Measurements from ENCODE around the gene TESPA1. TPM values are rescaled to one million over a fixed set of nuclear protein-coding genes. Genes with fewer than 3 reads are reported as not detected.

Gene TESPA1
- total and polyA plus RNA-seq, 2 experiments from 2014 or later = 0.34 TPM; not detected in 1

DNA sequence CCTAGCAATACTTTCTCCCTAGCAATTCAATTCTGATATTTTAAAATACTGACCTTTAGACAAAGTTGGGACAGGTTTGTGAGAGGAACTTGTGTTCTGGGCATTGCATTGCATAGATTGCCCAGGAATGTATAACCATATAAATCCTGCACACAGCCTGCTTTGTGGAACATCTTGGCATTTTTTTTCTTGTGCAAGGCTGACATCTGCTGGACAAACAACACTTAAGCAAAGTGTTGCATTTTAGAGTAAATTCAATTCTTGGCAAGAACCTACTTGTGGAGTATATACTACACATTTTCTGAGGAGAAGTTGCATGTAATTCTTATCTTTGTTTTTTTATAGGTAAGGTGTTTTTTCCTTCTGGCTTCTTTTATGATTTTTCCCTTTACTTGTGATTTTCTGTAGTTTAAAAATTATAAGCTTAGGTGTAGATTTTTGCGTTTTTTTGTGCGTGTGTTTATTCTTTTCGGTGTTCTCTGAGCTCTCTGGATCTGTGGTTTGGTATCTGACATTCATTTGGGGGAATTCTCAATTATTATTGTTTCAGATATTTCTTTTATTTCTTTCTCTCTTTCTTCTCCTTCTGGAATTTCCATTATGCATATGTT is 26.4 kb downstream of the TESPA1 start:
- no peak overlapping the region for H3K4me3 ChIP-seq
- Mint-ChIP-seq H3K4me3 (no peak overlapping the region), H3K4me1 (peaks cover 16% of the 10 kb centered on the region; the same call in 2 of the 3 replicates), H3K27ac (no peak overlapping the region), H3K36me3 (ENCODE audit: low read depth) (no peaks in the 10 kb centered on the region), H3K27me3 (ENCODE audit: insufficient read depth, low read depth, poor library complexity) (peaks cover 1% of the 10 kb centered on the region), H3K9me3 (no peaks in the 10 kb centered on the region)
- H3K79me2 ChIP-seq (replicated peaks; ENCODE audit: insufficient read depth) = no peaks in the 10 kb centered on the region
- TF ChIP-seq, protein P1, sequence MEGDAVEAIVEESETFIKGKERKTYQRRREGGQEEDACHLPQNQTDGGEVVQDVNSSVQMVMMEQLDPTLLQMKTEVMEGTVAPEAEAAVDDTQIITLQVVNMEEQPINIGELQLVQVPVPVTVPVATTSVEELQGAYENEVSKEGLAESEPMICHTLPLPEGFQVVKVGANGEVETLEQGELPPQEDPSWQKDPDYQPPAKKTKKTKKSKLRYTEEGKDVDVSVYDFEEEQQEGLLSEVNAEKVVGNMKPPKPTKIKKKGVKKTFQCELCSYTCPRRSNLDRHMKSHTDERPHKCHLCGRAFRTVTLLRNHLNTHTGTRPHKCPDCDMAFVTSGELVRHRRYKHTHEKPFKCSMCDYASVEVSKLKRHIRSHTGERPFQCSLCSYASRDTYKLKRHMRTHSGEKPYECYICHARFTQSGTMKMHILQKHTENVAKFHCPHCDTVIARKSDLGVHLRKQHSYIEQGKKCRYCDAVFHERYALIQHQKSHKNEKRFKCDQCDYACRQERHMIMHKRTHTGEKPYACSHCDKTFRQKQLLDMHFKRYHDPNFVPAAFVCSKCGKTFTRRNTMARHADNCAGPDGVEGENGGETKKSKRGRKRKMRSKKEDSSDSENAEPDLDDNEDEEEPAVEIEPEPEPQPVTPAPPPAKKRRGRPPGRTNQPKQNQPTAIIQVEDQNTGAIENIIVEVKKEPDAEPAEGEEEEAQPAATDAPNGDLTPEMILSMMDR (conservative IDR thresholded peaks at IDR 0.05; ENCODE audit: low read depth in 2 of 2) = peak; percentile 82 to 84
- TF ChIP-seq POLR2AphosphoS5 (IDR thresholded peaks at IDR 0.05; ENCODE audit: low read depth) = no peak
- TF ChIP-seq ZNF331 (CRISPR knock-in tag; IDR thresholded peaks at IDR 0.05; ENCODE audit: low read depth) = no peak
- no peak overlapping the region for H3K4me2 ChIP-seq
- no peak overlapping the region for H3K27ac ChIP-seq (ENCODE audit: low read depth)
- H3K4me1 ChIP-seq (ENCODE audit: insufficient read depth) = no peaks in the 10 kb centered on the region; the same call in 1 of the 2 replicates
- ATAC-seq (peak; percentile 62; the same call in 2 of the 3 replicates), DNase-seq (ENCODE audit: low spot score) (peak; percentile 75)
- H3F3A ChIP-seq (replicated peaks; ENCODE audit: low read depth) = no peaks in the 10 kb centered on the region
- no peaks in the 10 kb centered on the region for H3K27me3 ChIP-seq (ENCODE audit: insufficient read depth)
- no peaks in the 10 kb centered on the region for H4K20me1 ChIP-seq (replicated peaks; ENCODE audit: insufficient read depth)
- H3K36me3 ChIP-seq (ENCODE audit: insufficient read depth) = no peaks in the 10 kb centered on the region
- peaks cover 8% of the 10 kb centered on the region; the same call in 1 of the 2 replicates for H3K9me2 ChIP-seq (ENCODE audit: insufficient read depth)
- no peak overlapping the region for H2AFZ ChIP-seq

DNA sequence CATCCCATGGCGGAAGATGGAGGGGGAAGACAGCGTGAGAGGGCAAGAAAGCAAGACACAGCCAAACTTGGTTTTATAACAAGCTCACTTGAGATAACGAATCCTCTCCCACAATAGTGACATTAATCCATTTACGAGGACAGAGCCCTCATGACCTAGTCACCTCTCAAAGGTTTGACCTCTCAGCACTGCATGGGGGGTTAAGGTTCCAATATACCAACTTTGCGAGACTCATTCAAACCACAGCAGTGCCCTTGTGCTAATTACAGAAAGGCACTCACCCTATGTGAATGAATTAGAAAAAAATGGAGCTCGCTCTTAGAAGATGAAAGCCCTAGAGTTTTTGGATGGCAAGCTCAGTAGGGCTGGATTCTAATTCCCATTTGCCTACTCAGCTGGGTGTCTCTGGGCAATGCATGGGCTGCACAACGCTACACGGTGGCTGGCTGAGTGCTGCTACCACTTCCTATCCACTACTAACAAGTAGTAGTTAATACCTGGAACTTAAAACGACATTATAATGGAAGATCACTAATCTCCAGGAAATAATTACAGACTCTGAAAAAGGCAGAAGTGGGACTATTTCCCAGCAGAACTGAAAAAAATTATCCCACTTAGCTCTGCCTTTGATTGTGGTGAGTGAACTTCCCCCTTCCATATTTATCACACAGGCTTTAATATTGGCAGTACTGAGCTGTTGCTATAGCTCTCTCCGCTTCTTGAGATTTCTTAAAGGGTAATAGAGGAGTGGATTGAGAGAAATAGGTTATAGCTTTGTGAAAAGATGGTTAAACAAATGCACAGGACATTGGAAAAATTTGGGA is 27.5 kb downstream of the TESPA1 start:
- Histone ChIP-seq H3K36me3 (ENCODE audit: insufficient read depth) (no peaks in the 10 kb centered on the region), H3K4me3 (no peak overlapping the region), H3K27me3 (ENCODE audit: insufficient read depth) (no peaks in the 10 kb centered on the region), H3K27ac (ENCODE audit: low read depth) (no peak overlapping the region), H4K20me1 (replicated peaks; ENCODE audit: insufficient read depth) (no peaks in the 10 kb centered on the region), H3K4me1 (ENCODE audit: insufficient read depth) (no peaks in the 10 kb centered on the region; the same call in 1 of the 2 replicates), H2AFZ (no peak overlapping the region), H3K79me2 (replicated peaks; ENCODE audit: insufficient read depth) (no peaks in the 10 kb centered on the region), H3F3A (replicated peaks; ENCODE audit: low read depth) (no peaks in the 10 kb centered on the region), H3K9me2 (ENCODE audit: insufficient read depth) (peaks cover 5% of the 10 kb centered on the region; the same call in 1 of the 2 replicates), H3K4me2 (no peak overlapping the region)
- H3K4me3 Mint-ChIP-seq = no peak overlapping the region
- ATAC-seq = no peak; the same call in 1 of the 3 replicates
- DNase-seq (ENCODE audit: low spot score) = no peak
- H3K9me3 Mint-ChIP-seq = no peaks in the 10 kb centered on the region
- H3K27ac Mint-ChIP-seq = no peak overlapping the region
- peaks cover 1% of the 10 kb centered on the region for H3K27me3 Mint-ChIP-seq (ENCODE audit: insufficient read depth, low read depth, poor library complexity)
- H3K4me1 Mint-ChIP-seq = peaks cover 16% of the 10 kb centered on the region; the same call in 2 of the 3 replicates
- no peaks in the 10 kb centered on the region for H3K36me3 Mint-ChIP-seq (ENCODE audit: low read depth)
- TF ChIP-seq CREB1 (CRISPR knock-in tag; IDR thresholded peaks at IDR 0.05; ENCODE audit: low read depth) (no peak), EZH2phosphoT487 (IDR thresholded peaks at IDR 0.05; ENCODE audit: unreplicated experiment) (no peak), POLR2AphosphoS5 (IDR thresholded peaks at IDR 0.05; ENCODE audit: low read depth) (no peak)
- TF ChIP-seq, protein P2, sequence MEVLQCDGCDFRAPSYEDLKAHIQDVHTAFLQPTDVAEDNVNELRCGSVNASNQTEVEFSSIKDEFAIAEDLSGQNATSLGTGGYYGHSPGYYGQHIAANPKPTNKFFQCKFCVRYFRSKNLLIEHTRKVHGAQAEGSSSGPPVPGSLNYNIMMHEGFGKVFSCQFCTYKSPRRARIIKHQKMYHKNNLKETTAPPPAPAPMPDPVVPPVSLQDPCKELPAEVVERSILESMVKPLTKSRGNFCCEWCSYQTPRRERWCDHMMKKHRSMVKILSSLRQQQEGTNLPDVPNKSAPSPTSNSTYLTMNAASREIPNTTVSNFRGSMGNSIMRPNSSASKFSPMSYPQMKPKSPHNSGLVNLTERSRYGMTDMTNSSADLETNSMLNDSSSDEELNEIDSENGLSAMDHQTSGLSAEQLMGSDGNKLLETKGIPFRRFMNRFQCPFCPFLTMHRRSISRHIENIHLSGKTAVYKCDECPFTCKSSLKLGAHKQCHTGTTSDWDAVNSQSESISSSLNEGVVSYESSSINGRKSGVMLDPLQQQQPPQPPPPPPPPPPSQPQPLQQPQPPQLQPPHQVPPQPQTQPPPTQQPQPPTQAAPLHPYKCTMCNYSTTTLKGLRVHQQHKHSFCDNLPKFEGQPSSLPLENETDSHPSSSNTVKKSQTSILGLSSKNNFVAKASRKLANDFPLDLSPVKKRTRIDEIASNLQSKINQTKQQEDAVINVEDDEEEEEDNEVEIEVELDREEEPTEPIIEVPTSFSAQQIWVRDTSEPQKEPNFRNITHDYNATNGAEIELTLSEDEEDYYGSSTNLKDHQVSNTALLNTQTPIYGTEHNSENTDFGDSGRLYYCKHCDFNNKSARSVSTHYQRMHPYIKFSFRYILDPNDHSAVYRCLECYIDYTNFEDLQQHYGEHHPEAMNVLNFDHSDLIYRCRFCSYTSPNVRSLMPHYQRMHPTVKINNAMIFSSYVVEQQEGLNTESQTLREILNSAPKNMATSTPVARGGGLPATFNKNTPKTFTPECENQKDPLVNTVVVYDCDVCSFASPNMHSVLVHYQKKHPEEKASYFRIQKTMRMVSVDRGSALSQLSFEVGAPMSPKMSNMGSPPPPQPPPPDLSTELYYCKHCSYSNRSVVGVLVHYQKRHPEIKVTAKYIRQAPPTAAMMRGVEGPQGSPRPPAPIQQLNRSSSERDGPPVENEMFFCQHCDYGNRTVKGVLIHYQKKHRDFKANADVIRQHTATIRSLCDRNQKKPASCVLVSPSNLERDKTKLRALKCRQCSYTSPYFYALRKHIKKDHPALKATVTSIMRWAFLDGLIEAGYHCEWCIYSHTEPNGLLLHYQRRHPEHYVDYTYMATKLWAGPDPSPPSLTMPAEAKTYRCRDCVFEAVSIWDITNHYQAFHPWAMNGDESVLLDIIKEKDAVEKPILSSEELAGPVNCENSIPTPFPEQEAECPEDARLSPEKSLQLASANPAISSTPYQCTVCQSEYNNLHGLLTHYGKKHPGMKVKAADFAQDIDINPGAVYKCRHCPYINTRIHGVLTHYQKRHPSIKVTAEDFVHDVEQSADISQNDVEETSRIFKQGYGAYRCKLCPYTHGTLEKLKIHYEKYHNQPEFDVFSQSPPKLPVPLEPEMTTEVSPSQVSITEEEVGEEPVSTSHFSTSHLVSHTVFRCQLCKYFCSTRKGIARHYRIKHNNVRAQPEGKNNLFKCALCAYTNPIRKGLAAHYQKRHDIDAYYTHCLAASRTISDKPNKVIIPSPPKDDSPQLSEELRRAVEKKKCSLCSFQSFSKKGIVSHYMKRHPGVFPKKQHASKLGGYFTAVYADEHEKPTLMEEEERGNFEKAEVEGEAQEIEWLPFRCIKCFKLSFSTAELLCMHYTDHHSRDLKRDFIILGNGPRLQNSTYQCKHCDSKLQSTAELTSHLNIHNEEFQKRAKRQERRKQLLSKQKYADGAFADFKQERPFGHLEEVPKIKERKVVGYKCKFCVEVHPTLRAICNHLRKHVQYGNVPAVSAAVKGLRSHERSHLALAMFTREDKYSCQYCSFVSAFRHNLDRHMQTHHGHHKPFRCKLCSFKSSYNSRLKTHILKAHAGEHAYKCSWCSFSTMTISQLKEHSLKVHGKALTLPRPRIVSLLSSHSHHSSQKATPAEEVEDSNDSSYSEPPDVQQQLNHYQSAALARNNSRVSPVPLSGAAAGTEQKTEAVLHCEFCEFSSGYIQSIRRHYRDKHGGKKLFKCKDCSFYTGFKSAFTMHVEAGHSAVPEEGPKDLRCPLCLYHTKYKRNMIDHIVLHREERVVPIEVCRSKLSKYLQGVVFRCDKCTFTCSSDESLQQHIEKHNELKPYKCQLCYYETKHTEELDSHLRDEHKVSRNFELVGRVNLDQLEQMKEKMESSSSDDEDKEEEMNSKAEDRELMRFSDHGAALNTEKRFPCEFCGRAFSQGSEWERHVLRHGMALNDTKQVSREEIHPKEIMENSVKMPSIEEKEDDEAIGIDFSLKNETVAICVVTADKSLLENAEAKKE (CRISPR knock-in tag; IDR thresholded peaks at IDR 0.05) = no peak
- TF ChIP-seq, protein P3, sequence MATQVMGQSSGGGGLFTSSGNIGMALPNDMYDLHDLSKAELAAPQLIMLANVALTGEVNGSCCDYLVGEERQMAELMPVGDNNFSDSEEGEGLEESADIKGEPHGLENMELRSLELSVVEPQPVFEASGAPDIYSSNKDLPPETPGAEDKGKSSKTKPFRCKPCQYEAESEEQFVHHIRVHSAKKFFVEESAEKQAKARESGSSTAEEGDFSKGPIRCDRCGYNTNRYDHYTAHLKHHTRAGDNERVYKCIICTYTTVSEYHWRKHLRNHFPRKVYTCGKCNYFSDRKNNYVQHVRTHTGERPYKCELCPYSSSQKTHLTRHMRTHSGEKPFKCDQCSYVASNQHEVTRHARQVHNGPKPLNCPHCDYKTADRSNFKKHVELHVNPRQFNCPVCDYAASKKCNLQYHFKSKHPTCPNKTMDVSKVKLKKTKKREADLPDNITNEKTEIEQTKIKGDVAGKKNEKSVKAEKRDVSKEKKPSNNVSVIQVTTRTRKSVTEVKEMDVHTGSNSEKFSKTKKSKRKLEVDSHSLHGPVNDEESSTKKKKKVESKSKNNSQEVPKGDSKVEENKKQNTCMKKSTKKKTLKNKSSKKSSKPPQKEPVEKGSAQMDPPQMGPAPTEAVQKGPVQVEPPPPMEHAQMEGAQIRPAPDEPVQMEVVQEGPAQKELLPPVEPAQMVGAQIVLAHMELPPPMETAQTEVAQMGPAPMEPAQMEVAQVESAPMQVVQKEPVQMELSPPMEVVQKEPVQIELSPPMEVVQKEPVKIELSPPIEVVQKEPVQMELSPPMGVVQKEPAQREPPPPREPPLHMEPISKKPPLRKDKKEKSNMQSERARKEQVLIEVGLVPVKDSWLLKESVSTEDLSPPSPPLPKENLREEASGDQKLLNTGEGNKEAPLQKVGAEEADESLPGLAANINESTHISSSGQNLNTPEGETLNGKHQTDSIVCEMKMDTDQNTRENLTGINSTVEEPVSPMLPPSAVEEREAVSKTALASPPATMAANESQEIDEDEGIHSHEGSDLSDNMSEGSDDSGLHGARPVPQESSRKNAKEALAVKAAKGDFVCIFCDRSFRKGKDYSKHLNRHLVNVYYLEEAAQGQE (IDR thresholded peaks at IDR 0.05; ENCODE audit: unreplicated experiment) = no peak

Data from GM23338 (cell line).